GM12878 (cell line): ENCODE results near the gene PPFIA4. TPM values are rescaled to one million over a fixed set of nuclear protein-coding genes. Genes with fewer than 3 reads are reported as not detected.

Source experiments
- ATAC-seq: fragments of 200-7000 bp; cut with Tn5 transposase; 3 replicates; pipeline ENCODE4 v1.9.1; 2020; ENCODE audit warnings: mild to moderate bottlenecking, moderate library complexity
- BruUV-seq: library from RNA; stranded (reverse); fragments of 400-500 nt; replicated peaks from 2 replicates; lab custom pipeline; 2021; lab: Mats Ljungman, UMichigan
- CTCF ChIA-PET: fragments of 300-600 bp; sonication (Branson Sonifier 250); formaldehyde crosslinking; extraction: SDS; loops from one replicate; lab custom pipeline; 2021; ENCODE audit warnings: inconsistent platforms; lab: Yijun Ruan, JAX
- POLR2A ChIA-PET: fragments of 350-600 bp; formaldehyde crosslinking; extraction: SDS; loops from one replicate; lab custom pipeline; 2021; ENCODE audit warnings: inconsistent platforms; lab: Charles Lee
- RAD21 ChIA-PET: fragments of 300-600 bp; sonication (Branson Sonifier 250); formaldehyde crosslinking; loops from one replicate; lab custom pipeline; 2023; ENCODE audit warnings: antibody characterized with exemption; ENCODE audit not compliant: unreplicated experiment; lab: Charles Lee
- SMC1A ChIA-PET: fragments of 300-600 bp; sonication (Branson Sonifier 250); formaldehyde crosslinking; loops from one replicate; lab custom pipeline; 2023; ENCODE audit not compliant: unreplicated experiment, uncharacterized antibody; lab: Charles Lee
- DNase-seq: peaks from one replicate; pipeline ENCODE4 v3.0.0-alpha.2; 2011; ENCODE audit warnings: low read depth, low spot score
- FAIRE-seq: peaks from 3 replicates; lab custom pipeline; 2011; peaks lifted over from hg19 to GRCh38; lab: Jason Lieb, UNC
- H2AFZ ChIP-seq: 2 replicates; pipeline ENCODE4 v1.6.0; 2011; ENCODE audit warnings: low read depth, low read length, control low read depth; ENCODE audit not compliant: control insufficient read depth
- H3K27ac ChIP-seq: 2 replicates; pipeline ENCODE4 v1.5.1; 2011; ENCODE audit warnings: control low read depth; ENCODE audit not compliant: control insufficient read depth, insufficient read depth
- H3K27me3 ChIP-seq, 2 experiments: replicated peaks in 1 of 2; 2 replicates each; pipeline versions ENCODE4 v1.6.0 to v1.6.1; 2011; ENCODE audit warnings: low read length in 1 of 2; ENCODE audit not compliant: control insufficient read depth in 2 of 2, insufficient read depth in 2 of 2
- H3K36me3 ChIP-seq, 2 experiments: 2 replicates each; pipeline ENCODE4 v1.5.1; 2011; ENCODE audit warnings: low read length in 1 of 2; ENCODE audit not compliant: control insufficient read depth in 2 of 2, insufficient read depth in 2 of 2
- H3K4me1 ChIP-seq: 2 replicates; pipeline ENCODE4 v1.6.1; 2011; ENCODE audit warnings: mild to moderate bottlenecking, low read length, moderate library complexity, mixed read lengths; ENCODE audit not compliant: control insufficient read depth, insufficient read depth
- H3K4me2 ChIP-seq: 2 replicates; pipeline ENCODE4 v1.6.0; 2011; ENCODE audit warnings: control low read depth; ENCODE audit not compliant: control insufficient read depth, insufficient read depth
- H3K4me3 ChIP-seq: fragments of 200-600 bp; sonication (generic); 2 replicates; pipeline ENCODE4 v1.5.1; 2016
- H3K79me2 ChIP-seq: 2 replicates; pipeline ENCODE4 v1.6.0; 2011; ENCODE audit warnings: low read length; ENCODE audit not compliant: control insufficient read depth, insufficient read depth
- H3K9ac ChIP-seq: 2 replicates; pipeline ENCODE4 v1.8.0; 2011; ENCODE audit warnings: low read length, control low read depth, mixed read lengths; ENCODE audit not compliant: control insufficient read depth, insufficient read depth
- H3K9me3 ChIP-seq: replicated peaks from 3 replicates; pipeline ENCODE4 v1.5.1; 2011; ENCODE audit warnings: mild to moderate bottlenecking, low read length; ENCODE audit not compliant: control insufficient read depth, insufficient read depth
- H4K20me1 ChIP-seq: 2 replicates; pipeline ENCODE4 v1.6.0; 2011; ENCODE audit not compliant: control insufficient read depth, insufficient read depth
- CREB1 ChIP-seq: IDR thresholded peaks from 2 replicates; pipeline ENCODE4 v1.6.1; 2012; ENCODE audit warnings: low read depth, mild to moderate bottlenecking, inconsistent platforms
- GATAD2B ChIP-seq: fragments of 450-650 bp; conservative IDR thresholded peaks from 2 replicates; pipeline ENCODE4 v1.6.1; 2017; ENCODE audit warnings: low read depth, mild to moderate bottlenecking, moderate library complexity
- NR2F1 ChIP-seq: fragments of 450-650 bp; conservative IDR thresholded peaks from 2 replicates; pipeline ENCODE4 v1.6.1; 2017; ENCODE audit warnings: mild to moderate bottlenecking
- NRF1 ChIP-seq: conservative IDR thresholded peaks from 2 replicates; pipeline ENCODE4 v1.6.1; 2011; ENCODE audit warnings: mild to moderate bottlenecking, low read depth, low read length, improper control_type of control experiment
- RFX5 ChIP-seq: IDR thresholded peaks from 2 replicates; pipeline ENCODE4 v1.6.1; 2011; ENCODE audit warnings: low read depth, low read length, improper control_type of control experiment
- SUZ12 ChIP-seq: fragments of 200-600 bp; sonication (generic); IDR thresholded peaks from one replicate; pipeline ENCODE4 v1.6.1; 2018; ENCODE audit warnings: antibody characterized with exemption, mild to moderate bottlenecking; ENCODE audit not compliant: unreplicated experiment
- ZNF384 ChIP-seq: IDR thresholded peaks from 2 replicates; pipeline ENCODE4 v1.6.1; 2012; ENCODE audit warnings: low read depth, mild to moderate bottlenecking, low read length, improper control_type of control experiment, borderline replicate concordance
- ZSCAN29 ChIP-seq: fragments of 450-650 bp; IDR thresholded peaks from 2 replicates; pipeline ENCODE4 v1.6.1; 2017; ENCODE audit warnings: mild to moderate bottlenecking, moderate library complexity
- WGBS: methylation state at CpG from one replicate; pipeline ENCODE4 v1.1.6; 2016; ENCODE audit warnings: low lambda C conversion rate; ENCODE audit not compliant: insufficient replicate concordance, insufficient coverage; ENCODE audit errors: missing lambda C conversion rate; 5-methylcytosine and 5-hydroxymethylcytosine counted together
- in situ Hi-C: fragments of 300-500 bp; cut with MboI; formaldehyde crosslinking; loops from 9 replicates; pipeline ENCODE4 v1.14.3; 2018; ENCODE audit warnings: mixed read lengths
- intact Hi-C: fragments of 100-400 bp; cut with micrococcal nuclease; formaldehyde crosslinking; loops from one replicate; pipeline ENCODE4 v1.14.2; 2022; ENCODE audit not compliant: unreplicated experiment
- polyA plus RNA-seq, 11 experiments: library from polyadenylated mRNA; depleted of rRNA in 4 of 11; unstranded in 6 of 11; stranded (reverse) in 5 of 11; fragments of >200 nt; fragmentation: Nextera tagmentation in 4 of 11; fragmentation: Illumina TruSeq in 1 of 11; extraction: Ambion mirVana in 4 of 11; extraction: Trizol in 1 of 11; gene quantifications; 1 replicate in 1 of 11; 2 replicates in 10 of 11; pipeline versions ENCODE4 v1.2.1 to v1.2.3, GENCODE V29; 2011 to 2016; ENCODE audit warnings: inconsistent platforms in 2 of 11, missing spikeins in 2 of 11, low read depth in 1 of 11
- total RNA-seq, 4 experiments: library from RNA; depleted of rRNA in 3 of 4; stranded (reverse); fragments of >200 nt in 3 of 4; fragmentation: Illumina TruSeq in 1 of 4; extraction: Trizol in 1 of 4; gene quantifications; 2 replicates each; pipeline versions ENCODE4 v1.2.1 to v1.2.3, GENCODE V29; 2013 to 2021
- TF ChIP-seq, protein P1 (sequence below): fragments of 150-350 bp; IDR thresholded peaks from 2 replicates; pipeline ENCODE4 v1.6.1; 2016; ENCODE audit warnings: low read depth, low read length
- TF ChIP-seq, protein P2 (sequence below): fragments of 450-650 bp; IDR thresholded peaks from 2 replicates; pipeline ENCODE4 v1.6.1; 2016; ENCODE audit warnings: mild to moderate bottlenecking, moderate library complexity, borderline replicate concordance
- TF ChIP-seq, protein P3 (sequence below): fragments of 450-650 bp; IDR thresholded peaks from 2 replicates; pipeline ENCODE4 v1.6.1; 2016; ENCODE audit warnings: mild to moderate bottlenecking
- TF ChIP-seq, protein P4 (sequence below): IDR thresholded peaks from 2 replicates; pipeline ENCODE4 v1.6.1; 2011; ENCODE audit warnings: borderline replicate concordance, low read depth, mild to moderate bottlenecking, moderate library complexity, low read length; ENCODE audit not compliant: insufficient read depth, poor library complexity, severe bottlenecking

PPFIA4 gene
- total and polyA plus RNA-seq, 10 of the 15 experiments (the other 5 are each of a cell fraction or from before 2014, with no cell fraction given), result 0.02 to 19.7 (median 0.34) TPM; not detected in 1

DNA sequence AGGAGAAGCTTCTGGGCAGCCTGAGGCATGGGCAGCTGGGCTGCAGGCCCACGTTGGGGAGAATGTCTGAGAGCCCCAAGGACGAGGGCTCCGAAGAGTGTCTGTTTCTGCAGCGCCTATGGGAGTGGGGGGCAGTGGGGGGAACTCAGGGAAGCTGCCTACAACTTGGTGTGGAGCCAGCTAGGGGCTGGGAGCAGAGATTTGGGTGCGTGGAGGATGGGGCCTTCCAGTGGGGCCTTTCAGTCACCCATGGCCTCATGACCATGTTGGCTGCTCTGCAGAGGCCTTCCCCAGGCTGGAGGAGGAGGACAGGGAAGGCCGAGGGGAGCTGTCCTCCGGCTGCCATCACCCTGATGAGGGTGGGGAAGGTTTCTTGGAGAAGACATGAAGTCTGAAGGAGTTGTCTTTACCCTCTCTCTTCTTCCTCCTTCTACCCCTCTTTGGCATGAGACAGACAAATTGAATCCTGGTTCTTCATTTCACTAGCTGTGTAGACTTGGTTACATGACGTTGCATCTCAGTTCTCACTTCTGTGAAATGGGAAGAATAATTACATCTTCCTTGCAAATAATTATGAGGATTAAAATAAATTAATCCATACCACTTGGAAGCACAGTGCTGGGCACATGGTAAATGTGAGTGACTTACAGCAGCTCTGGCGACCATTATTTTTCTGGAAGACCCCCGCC, 8.3 kb downstream of the PPFIA4 start:
- WGBS, result 28% methylated on average over 10 of the region's 10 CpGs
- peaks cover 5% of the 10 kb centered on the region for H4K20me1 ChIP-seq
- ChIA-PET POLR2A (interaction anchor here (0.8 to 1.4 kb wide), 3 partner anchors 13 to 70 kb away, joined by 3 read pairs; partner anchors contain the start of gene TMEM183A), SMC1A (interaction anchor here (0.5 to 1.0 kb wide), 4 partner anchors 8 to 592 kb away, joined by 3 read pairs; partner anchors contain the start of genes ATP2B4 and PPFIA4), CTCF (interaction anchor here (0.5 to 9.7 kb wide), 7 partner anchors 28 to 1479 kb away, joined by 3 to 127 read pairs (median 6); partner anchors contain the start of gene TMEM183A), RAD21 (interaction anchor here (0.8 to 1.6 kb wide), 4 partner anchors 83 to 235 kb away, joined by 3 to 4 read pairs (median 3); no protein-coding TSS in a partner anchor)
- no peak for DNase-seq
- H2AFZ ChIP-seq, result no peak overlapping the region
- no peaks in the 10 kb centered on the region for H3K36me3 ChIP-seq
- no peak for ATAC-seq
- no peak overlapping the region for H3K9ac ChIP-seq
- no peaks in the 10 kb centered on the region for H3K9me3 ChIP-seq
- no peaks in the 10 kb centered on the region for H3K79me2 ChIP-seq
- no peak overlapping the region for H3K4me2 ChIP-seq
- no peak for FAIRE-seq
- no TSS peak for BruUV-seq
- no peak overlapping the region for H3K4me3 ChIP-seq
- in situ Hi-C loops, result loop anchor here (5.0 kb wide), 1 partner anchor 183 kb away; no protein-coding TSS in a partner anchor
- H3K27me3 ChIP-seq, result no peaks in the 10 kb centered on the region
- intact Hi-C loops, result loop anchor here (10.0 kb wide), 1 partner anchor 300 kb away; no protein-coding TSS in a partner anchor
- peaks cover 11% of the 10 kb centered on the region for H3K4me1 ChIP-seq
- H3K27ac ChIP-seq, result no peak overlapping the region
- no peak for TF ChIP-seq CREB1
- no peak for TF ChIP-seq SUZ12
- TF ChIP-seq, protein P1, sequence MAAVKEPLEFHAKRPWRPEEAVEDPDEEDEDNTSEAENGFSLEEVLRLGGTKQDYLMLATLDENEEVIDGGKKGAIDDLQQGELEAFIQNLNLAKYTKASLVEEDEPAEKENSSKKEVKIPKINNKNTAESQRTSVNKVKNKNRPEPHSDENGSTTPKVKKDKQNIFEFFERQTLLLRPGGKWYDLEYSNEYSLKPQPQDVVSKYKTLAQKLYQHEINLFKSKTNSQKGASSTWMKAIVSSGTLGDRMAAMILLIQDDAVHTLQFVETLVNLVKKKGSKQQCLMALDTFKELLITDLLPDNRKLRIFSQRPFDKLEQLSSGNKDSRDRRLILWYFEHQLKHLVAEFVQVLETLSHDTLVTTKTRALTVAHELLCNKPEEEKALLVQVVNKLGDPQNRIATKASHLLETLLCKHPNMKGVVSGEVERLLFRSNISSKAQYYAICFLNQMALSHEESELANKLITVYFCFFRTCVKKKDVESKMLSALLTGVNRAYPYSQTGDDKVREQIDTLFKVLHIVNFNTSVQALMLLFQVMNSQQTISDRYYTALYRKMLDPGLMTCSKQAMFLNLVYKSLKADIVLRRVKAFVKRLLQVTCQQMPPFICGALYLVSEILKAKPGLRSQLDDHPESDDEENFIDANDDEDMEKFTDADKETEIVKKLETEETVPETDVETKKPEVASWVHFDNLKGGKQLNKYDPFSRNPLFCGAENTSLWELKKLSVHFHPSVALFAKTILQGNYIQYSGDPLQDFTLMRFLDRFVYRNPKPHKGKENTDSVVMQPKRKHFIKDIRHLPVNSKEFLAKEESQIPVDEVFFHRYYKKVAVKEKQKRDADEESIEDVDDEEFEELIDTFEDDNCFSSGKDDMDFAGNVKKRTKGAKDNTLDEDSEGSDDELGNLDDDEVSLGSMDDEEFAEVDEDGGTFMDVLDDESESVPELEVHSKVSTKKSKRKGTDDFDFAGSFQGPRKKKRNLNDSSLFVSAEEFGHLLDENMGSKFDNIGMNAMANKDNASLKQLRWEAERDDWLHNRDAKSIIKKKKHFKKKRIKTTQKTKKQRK, result no peak
- no peak for TF ChIP-seq ZNF384
- no peak for TF ChIP-seq ZSCAN29
- no peak for TF ChIP-seq GATAD2B
- TF ChIP-seq, protein P2, sequence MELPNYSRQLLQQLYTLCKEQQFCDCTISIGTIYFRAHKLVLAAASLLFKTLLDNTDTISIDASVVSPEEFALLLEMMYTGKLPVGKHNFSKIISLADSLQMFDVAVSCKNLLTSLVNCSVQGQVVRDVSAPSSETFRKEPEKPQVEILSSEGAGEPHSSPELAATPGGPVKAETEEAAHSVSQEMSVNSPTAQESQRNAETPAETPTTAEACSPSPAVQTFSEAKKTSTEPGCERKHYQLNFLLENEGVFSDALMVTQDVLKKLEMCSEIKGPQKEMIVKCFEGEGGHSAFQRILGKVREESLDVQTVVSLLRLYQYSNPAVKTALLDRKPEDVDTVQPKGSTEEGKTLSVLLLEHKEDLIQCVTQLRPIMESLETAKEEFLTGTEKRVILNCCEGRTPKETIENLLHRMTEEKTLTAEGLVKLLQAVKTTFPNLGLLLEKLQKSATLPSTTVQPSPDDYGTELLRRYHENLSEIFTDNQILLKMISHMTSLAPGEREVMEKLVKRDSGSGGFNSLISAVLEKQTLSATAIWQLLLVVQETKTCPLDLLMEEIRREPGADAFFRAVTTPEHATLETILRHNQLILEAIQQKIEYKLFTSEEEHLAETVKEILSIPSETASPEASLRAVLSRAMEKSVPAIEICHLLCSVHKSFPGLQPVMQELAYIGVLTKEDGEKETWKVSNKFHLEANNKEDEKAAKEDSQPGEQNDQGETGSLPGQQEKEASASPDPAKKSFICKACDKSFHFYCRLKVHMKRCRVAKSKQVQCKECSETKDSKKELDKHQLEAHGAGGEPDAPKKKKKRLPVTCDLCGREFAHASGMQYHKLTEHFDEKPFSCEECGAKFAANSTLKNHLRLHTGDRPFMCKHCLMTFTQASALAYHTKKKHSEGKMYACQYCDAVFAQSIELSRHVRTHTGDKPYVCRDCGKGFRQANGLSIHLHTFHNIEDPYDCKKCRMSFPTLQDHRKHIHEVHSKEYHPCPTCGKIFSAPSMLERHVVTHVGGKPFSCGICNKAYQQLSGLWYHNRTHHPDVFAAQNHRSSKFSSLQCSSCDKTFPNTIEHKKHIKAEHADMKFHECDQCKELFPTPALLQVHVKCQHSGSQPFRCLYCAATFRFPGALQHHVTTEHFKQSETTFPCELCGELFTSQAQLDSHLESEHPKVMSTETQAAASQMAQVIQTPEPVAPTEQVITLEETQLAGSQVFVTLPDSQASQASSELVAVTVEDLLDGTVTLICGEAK, result no peak
- TF ChIP-seq, protein P3, sequence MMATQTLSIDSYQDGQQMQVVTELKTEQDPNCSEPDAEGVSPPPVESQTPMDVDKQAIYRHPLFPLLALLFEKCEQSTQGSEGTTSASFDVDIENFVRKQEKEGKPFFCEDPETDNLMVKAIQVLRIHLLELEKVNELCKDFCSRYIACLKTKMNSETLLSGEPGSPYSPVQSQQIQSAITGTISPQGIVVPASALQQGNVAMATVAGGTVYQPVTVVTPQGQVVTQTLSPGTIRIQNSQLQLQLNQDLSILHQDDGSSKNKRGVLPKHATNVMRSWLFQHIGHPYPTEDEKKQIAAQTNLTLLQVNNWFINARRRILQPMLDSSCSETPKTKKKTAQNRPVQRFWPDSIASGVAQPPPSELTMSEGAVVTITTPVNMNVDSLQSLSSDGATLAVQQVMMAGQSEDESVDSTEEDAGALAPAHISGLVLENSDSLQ, result no peak
- no peak for TF ChIP-seq NR2F1
- TF ChIP-seq RFX5, result no peak
- no peak for TF ChIP-seq NRF1
- TF ChIP-seq, protein P4, sequence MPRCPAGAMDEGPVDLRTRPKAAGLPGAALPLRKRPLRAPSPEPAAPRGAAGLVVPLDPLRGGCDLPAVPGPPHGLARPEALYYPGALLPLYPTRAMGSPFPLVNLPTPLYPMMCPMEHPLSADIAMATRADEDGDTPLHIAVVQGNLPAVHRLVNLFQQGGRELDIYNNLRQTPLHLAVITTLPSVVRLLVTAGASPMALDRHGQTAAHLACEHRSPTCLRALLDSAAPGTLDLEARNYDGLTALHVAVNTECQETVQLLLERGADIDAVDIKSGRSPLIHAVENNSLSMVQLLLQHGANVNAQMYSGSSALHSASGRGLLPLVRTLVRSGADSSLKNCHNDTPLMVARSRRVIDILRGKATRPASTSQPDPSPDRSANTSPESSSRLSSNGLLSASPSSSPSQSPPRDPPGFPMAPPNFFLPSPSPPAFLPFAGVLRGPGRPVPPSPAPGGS, result no peak
